Stimulated activated CD4-positive, alpha-beta T cell treated with anti-CD3 and anti-CD28 coated beads, Interleukin-4, amount 100 ng/mL, for 48 hours (primary cell): ENCODE data around the gene QSOX2.

Source experiments
- DNase-seq, 2 donors: peaks; one replicate each; pipeline ENCODE4 v3.0.0-alpha.2; 2020; ENCODE audit warnings: low read depth in 2 of 2

QSOX2 gene

GRCh38 chr9:136265561-136266355 lies 20.1 kb upstream of the QSOX2 start:
- DNase-seq, result no peak

GRCh38 chr9:136264441-136265405 lies 19.1 kb upstream of the QSOX2 start:
- no peak for DNase-seq

GRCh38 chr9:136264031-136264430 lies 18.4 kb upstream of the QSOX2 start:
- DNase-seq, result no peak

GRCh38 chr9:136262671-136263178 lies 17.1 kb upstream of the QSOX2 start:
- DNase-seq, result no peak

GRCh38 chr9:136261686-136262430 lies 16.2 kb upstream of the QSOX2 start:
- no peak for DNase-seq

- no peak for DNase-seq
Observed at GRCh38 chr9:136260936-136261472, 15.4 kb upstream of the QSOX2 start.

- DNase-seq, result no peak
Observed at GRCh38 chr9:136260521-136260920, 14.9 kb upstream of the QSOX2 start.

- DNase-seq, result no peak
Observed at GRCh38 chr9:136259836-136260235, 14.2 kb upstream of the QSOX2 start.

GRCh38 chr9:136259517-136259813 lies 13.9 kb upstream of the QSOX2 start:
- DNase-seq, result no peak

- no peak for DNase-seq
Observed at GRCh38 chr9:136258786-136259516, 13.3 kb upstream of the QSOX2 start.

- DNase-seq, result no peak
Observed at GRCh38 chr9:136258299-136258625, 12.7 kb upstream of the QSOX2 start.

- no peak for DNase-seq
Observed at GRCh38 chr9:136257381-136258298, 12.0 kb upstream of the QSOX2 start.

GRCh38 chr9:136255896-136256890 lies 10.6 kb upstream of the QSOX2 start:
- no peak for DNase-seq

- DNase-seq, result no peak
Observed at GRCh38 chr9:136255166-136255538, 9.5 kb upstream of the QSOX2 start.

GRCh38 chr9:136254381-136255165 lies 9.0 kb upstream of the QSOX2 start:
- DNase-seq, result no peak

- no peak for DNase-seq
Observed at GRCh38 chr9:136253246-136254130, 7.9 kb upstream of the QSOX2 start.

- no peak for DNase-seq
Observed at GRCh38 chr9:136252846-136253245, 7.2 kb upstream of the QSOX2 start.
